GM13977 (cell line): ENCODE data around the gene CNN3.
"Not testable (repeated sequence)": the region's sequence is repeated elsewhere in the genome, so short reads cannot be mapped to it uniquely, and the experiment has no call there.

Source experiments
- DNase-seq: peaks from one replicate; pipeline ENCODE4 v3.0.0; 2012; ENCODE audit warnings: low spot score
- CTCF ChIP-seq: IDR thresholded peaks from 2 replicates; pipeline ENCODE4 v1.5.1; 2012; ENCODE audit warnings: mild to moderate bottlenecking, control low read depth; ENCODE audit not compliant: insufficient read depth; ENCODE audit errors: extremely low read depth, missing control alignments
- in situ Hi-C: fragments of 300-500 bp; cut with MboI; formaldehyde crosslinking; loops from one replicate; pipeline ENCODE4 v1.12.0; 2022; ENCODE audit warnings: low sequenced_read_pairs, low pct_unique_long_range_greater_than_20kb, mixed read lengths, inconsistent platforms; ENCODE audit not compliant: unreplicated experiment

Gene CNN3

GRCh38 chr1:94951046-94951445 lies 24.1 kb upstream of the CNN3 start:
- in situ Hi-C loops, result no loop called here
- TF ChIP-seq CTCF, result no peak
- DNase-seq, result no peak

GRCh38 chr1:94949681-94950661 lies 23.1 kb upstream of the CNN3 start:
- in situ Hi-C loops, result no loop called here
- DNase-seq, result no peak
- TF ChIP-seq CTCF, result no peak

DNA sequence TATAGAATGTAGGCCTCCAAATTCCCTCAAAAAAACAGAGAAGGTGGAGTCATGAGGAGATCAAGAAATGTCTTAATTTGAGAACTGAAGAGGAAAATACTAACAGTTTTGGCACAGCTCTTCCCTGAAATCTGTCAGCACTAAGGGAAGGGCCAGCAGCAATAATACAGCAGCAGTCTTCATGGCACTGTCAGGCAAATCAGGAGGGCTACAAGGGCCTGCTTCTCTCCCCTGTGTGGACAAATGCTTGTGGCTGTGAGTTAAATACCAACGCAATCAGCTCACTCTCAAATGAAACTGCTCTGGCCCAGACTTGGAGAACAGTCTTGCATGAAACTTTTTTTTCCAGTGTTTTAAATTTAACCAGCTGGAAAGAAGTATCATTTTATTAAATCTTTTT lies 20.5 kb upstream of the CNN3 start:
- TF ChIP-seq CTCF, result no peak
- no peak for DNase-seq
- in situ Hi-C loops, result no loop called here

DNA sequence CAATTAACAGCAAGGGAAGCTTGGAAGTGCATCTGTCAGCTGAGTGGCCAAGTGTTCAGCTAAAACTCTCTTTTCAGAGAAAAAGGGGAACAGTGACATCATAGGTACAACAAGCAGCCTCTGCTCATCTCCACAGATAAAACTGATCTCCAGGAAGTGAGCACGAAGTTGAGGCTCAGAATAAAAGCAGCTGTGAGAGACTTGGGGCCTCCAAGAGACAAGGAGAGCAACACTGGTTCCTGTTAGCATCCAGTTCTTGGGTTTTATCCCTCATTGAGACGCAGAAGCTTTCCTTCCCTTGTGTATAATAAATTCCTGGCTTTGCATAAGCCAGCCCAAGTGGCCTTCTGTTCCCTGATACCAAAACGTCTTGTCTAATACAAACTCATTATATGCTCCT lies 20.0 kb upstream of the CNN3 start:
- no peak for DNase-seq
- TF ChIP-seq CTCF, result no peak
- in situ Hi-C loops, result no loop called here

- no peak for TF ChIP-seq CTCF
- no peak for DNase-seq
- in situ Hi-C loops, result no loop called here
These were observed 15.5 kb upstream of the CNN3 start for GRCh38 chr1:94942171-94943128.

DNA sequence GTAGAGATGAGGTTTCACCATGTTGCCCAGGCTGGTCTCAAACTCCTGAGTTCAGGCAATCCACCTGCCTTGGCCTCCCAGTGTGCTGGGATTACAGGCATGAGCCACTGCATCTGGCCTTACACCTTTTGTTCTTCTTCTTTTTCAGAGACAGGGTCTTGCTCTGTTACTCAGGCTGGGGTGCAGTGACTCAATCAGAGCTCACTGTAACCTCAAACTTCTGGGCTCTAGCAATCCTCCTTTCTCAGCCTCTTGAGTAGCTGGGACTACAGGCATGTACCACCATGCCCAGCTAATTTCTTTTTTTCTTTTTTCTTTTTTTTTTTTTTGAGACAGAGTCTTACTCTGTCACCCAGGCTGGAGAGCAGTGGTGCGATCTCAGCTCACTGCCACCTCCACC lies 14.6 kb upstream of the CNN3 start:
- DNase-seq, in situ Hi-C loops: not testable (repeated sequence)
